GM23338 (cell line): ENCODE measurements around the gene VIPR1. TPM values are rescaled to one million over a fixed set of nuclear protein-coding genes. Genes with fewer than 3 reads are reported as not detected.

Experiments used
- CREB1 ChIP-seq: fragments of 250-450 bp; sonication (Bioruptor Pico); IDR thresholded peaks from 2 replicates; pipeline ENCODE4 v1.5.0; 2020; ENCODE audit warnings: low read depth, mild to moderate bottlenecking, moderate library complexity
- CTCF ChIP-seq, 2 experiments: fragments of 200-600 bp in 1 of 2; sonication (generic) in 1 of 2; conservative IDR thresholded peaks; 2 replicates each; pipeline versions ENCODE4 v1.5.1 to v1.6.1; 2016 to 2017; ENCODE audit warnings: antibody characterized with exemption in 2 of 2, low read depth in 2 of 2, mild to moderate bottlenecking in 2 of 2, moderate library complexity in 1 of 2
- ETS1 ChIP-seq: IDR thresholded peaks from 2 replicates; pipeline ENCODE4 v1.6.1; 2016; ENCODE audit warnings: antibody characterized with exemption
- JUNB ChIP-seq: IDR thresholded peaks from one replicate; pipeline ENCODE4 v1.6.1; 2016; ENCODE audit warnings: antibody characterized with exemption; ENCODE audit not compliant: unreplicated experiment
- REST ChIP-seq: IDR thresholded peaks from one replicate; pipeline ENCODE4 v1.6.1; 2018; ENCODE audit warnings: antibody characterized with exemption; ENCODE audit not compliant: unreplicated experiment
- ZNF114 ChIP-seq: fragments of 250-450 bp; sonication (Bioruptor Pico); IDR thresholded peaks from 2 replicates; pipeline ENCODE4 v1.5.0; 2020; ENCODE audit warnings: mild to moderate bottlenecking, moderate library complexity
- ZNF331 ChIP-seq: fragments of 250-450 bp; sonication (Bioruptor Pico); IDR thresholded peaks from 2 replicates; pipeline ENCODE4 v1.5.0; 2020; ENCODE audit warnings: low read depth, mild to moderate bottlenecking, moderate library complexity
- ZNF462 ChIP-seq: fragments of 250-450 bp; sonication (Bioruptor Pico); IDR thresholded peaks from 2 replicates; pipeline ENCODE4 v1.5.0; 2020; ENCODE audit warnings: mild to moderate bottlenecking, moderate library complexity
- polyA plus RNA-seq: library from polyadenylated mRNA; unstranded; fragments of >200 nt; fragmentation: Nextera tagmentation; extraction: Ambion mirVana; gene quantifications from 2 replicates; pipeline ENCODE4 v1.2.1, GENCODE V29; 2016
- total RNA-seq: library from RNA; depleted of rRNA; stranded (reverse); fragments of >200 nt; shearing (Covaris generic); gene quantifications from 2 replicates; pipeline ENCODE4 v1.2.3, GENCODE V29; 2014

VIPR1 gene
- total and polyA plus RNA-seq, 2 experiments from 2014 or later = 6.3 to 19.3 TPM

GRCh38 chr3:42456211-42456610, 46.2 kb upstream of the VIPR1 start (continued):
- no peak for TF ChIP-seq ZNF462
- TF ChIP-seq ZNF114 (CRISPR knock-in tag) = no peak
- no peak for TF ChIP-seq JUNB
- TF ChIP-seq REST = no peak
- TF ChIP-seq ETS1 = no peak
- no peak for TF ChIP-seq ZNF331 (CRISPR knock-in tag)
- no peak for TF ChIP-seq CTCF (conservative IDR thresholded peaks at IDR 0.05; ENCODE audit: low read depth in 2 of 2)
- no peak for TF ChIP-seq CREB1
